ENCODE results near the gene DYNC2LI1. TPM values are rescaled to one million over a fixed set of nuclear protein-coding genes. Genes with fewer than 3 reads are reported as not detected.

Gene DYNC2LI1
- total RNA-seq, 2 experiments from 2014 or later = 13.6 to 17.7 TPM

GRCh38 chr2:43818761-43819160 lies 44.9 kb downstream of the DYNC2LI1 start:
- Histone ChIP-seq H3K9me2 (ENCODE audit: insufficient read depth, low read length) (no peaks in the 10 kb centered on the region), H3K4me2 (ENCODE audit: low read length) (no peak overlapping the region), H3K36me3 (ENCODE audit: insufficient read depth, low read length) (no peaks in the 10 kb centered on the region), H4K20me1 (ENCODE audit: insufficient read depth, low read length) (no peaks in the 10 kb centered on the region), H3K27ac (ENCODE audit: low read depth, low read length, poor library complexity, severe bottlenecking) (no peak overlapping the region), H3K9me3 (ENCODE audit: low read length) (no peaks in the 10 kb centered on the region), H3K4me3 (ENCODE audit: low read depth, low read length, poor library complexity, severe bottlenecking) (no peak overlapping the region), H3K79me2 (ENCODE audit: insufficient read depth, low read depth, low read length) (no peaks in the 10 kb centered on the region), H2AFZ (ENCODE audit: low read length) (no peak overlapping the region), H3K4me1 (ENCODE audit: insufficient read depth, low read length, poor library complexity, severe bottlenecking) (no peaks in the 10 kb centered on the region)
- no TSS peak for BruUV-seq (replicated peaks)
- DNase-seq (ENCODE audit: low spot score) = no peak
- intact Hi-C loops (cut with micrococcal nuclease; ENCODE audit: unreplicated experiment) = no loop called here
- TF ChIP-seq EZH2phosphoT487 (IDR thresholded peaks at IDR 0.05; ENCODE audit: borderline replicate concordance, low read depth, low read length) (no peak), CTCF (conservative IDR thresholded peaks at IDR 0.05; ENCODE audit: low read length) (no peak)
- CTCF ChIA-PET (ENCODE audit: unreplicated experiment) = no interaction called here
- POLR2A ChIA-PET = no interaction called here

- BruUV-seq (replicated peaks) = no TSS peak
- intact Hi-C loops (cut with micrococcal nuclease; ENCODE audit: unreplicated experiment) = no loop called here
- H3K9me3 ChIP-seq (ENCODE audit: low read length) = no peaks in the 10 kb centered on the region
Observed at GRCh38 chr2:43819491-43820163, 45.8 kb downstream of the DYNC2LI1 start.

More at GRCh38 chr2:43819491-43820163, 45.8 kb downstream of the DYNC2LI1 start:
- no peaks in the 10 kb centered on the region for H3K36me3 ChIP-seq (ENCODE audit: insufficient read depth, low read length)
- POLR2A ChIA-PET = no interaction called here
- TF ChIP-seq EZH2phosphoT487 (IDR thresholded peaks at IDR 0.05; ENCODE audit: borderline replicate concordance, low read depth, low read length) (no peak), CTCF (conservative IDR thresholded peaks at IDR 0.05; ENCODE audit: low read length) (no peak)
- H3K4me2 ChIP-seq (ENCODE audit: low read length) = no peak overlapping the region
- no peaks in the 10 kb centered on the region for H3K4me1 ChIP-seq (ENCODE audit: insufficient read depth, low read length, poor library complexity, severe bottlenecking)
- H3K4me3 ChIP-seq (ENCODE audit: low read depth, low read length, poor library complexity, severe bottlenecking) = no peak overlapping the region
- H2AFZ ChIP-seq (ENCODE audit: low read length) = no peak overlapping the region
- no peak for DNase-seq (ENCODE audit: low spot score)
- no peaks in the 10 kb centered on the region for H3K79me2 ChIP-seq (ENCODE audit: insufficient read depth, low read depth, low read length)
- H4K20me1 ChIP-seq (ENCODE audit: insufficient read depth, low read length) = no peaks in the 10 kb centered on the region
- CTCF ChIA-PET (ENCODE audit: unreplicated experiment) = no interaction called here
- H3K9me2 ChIP-seq (ENCODE audit: insufficient read depth, low read length) = no peaks in the 10 kb centered on the region
- no peak overlapping the region for H3K27ac ChIP-seq (ENCODE audit: low read depth, low read length, poor library complexity, severe bottlenecking)

All from OCI-LY7 (cell line).